Stimulated activated CD8-positive, alpha-beta memory T cell treated with anti-CD3 and anti-CD28 coated beads, Interleukin-15, amount 100 ng/mL, for 1 hour (primary cell): ENCODE measurements around the gene VDR.
"Not testable (repeated sequence)": the region's sequence is repeated elsewhere in the genome, so short reads cannot be mapped to it uniquely, and the experiment has no call there.

Source experiments
- DNase-seq: peaks from one replicate; pipeline ENCODE4 v3.0.0-alpha.2; 2020; ENCODE audit warnings: low read depth

VDR gene

DNA sequence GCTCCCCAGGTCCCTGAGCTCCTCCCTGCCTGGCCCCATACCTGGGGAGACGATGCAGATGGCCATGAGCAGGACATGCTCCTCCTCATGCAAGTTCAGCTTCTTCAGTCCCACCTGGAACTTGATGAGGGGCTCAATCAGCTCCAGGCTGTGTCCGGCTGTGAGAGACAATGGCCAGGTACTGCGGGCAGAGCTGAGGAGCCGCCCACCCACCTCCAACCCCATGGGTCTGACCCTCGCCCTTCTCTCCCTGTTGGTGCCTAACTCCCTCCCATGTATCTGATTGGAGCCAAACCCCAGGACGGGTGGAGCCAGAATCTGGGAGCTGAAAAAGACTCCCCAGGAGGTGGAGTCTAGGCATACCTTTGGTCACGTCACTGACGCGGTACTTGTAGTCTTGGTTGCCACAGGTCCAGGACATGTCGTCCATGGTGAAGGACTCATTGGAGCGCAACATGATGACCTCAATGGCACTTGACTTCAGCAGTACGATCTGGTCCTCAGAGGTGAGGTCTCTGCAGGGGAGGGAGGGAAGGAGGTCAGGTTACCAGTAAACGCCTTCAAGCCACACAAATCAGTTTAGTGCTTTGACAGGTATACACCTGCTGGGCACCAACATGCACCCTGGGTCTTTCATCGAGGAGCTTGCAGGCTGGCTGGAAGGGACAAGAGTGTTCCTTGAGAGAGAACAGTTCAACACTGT is 58.3 kb downstream of the VDR start:
- no peak for DNase-seq

DNA sequence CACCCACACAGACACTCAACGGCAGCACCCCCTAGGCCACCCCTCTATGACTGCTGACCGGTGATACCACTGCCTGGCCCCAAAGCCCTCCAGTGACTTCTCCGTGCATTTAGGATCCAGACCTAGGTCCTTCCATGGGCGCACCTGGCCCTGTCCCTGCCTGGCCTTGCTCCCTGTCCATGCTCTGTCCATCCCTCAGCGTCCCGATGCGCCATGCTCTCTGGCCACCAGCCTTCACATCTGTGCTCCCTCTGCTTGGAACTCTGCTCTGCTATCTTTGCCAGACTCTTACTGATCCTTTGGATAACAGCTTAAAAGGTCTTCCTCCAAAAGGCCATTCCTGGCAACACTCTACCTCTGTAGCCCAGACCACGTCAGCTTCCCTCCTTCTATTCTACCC is 59.7 kb downstream of the VDR start:
- no peak for DNase-seq

DNA sequence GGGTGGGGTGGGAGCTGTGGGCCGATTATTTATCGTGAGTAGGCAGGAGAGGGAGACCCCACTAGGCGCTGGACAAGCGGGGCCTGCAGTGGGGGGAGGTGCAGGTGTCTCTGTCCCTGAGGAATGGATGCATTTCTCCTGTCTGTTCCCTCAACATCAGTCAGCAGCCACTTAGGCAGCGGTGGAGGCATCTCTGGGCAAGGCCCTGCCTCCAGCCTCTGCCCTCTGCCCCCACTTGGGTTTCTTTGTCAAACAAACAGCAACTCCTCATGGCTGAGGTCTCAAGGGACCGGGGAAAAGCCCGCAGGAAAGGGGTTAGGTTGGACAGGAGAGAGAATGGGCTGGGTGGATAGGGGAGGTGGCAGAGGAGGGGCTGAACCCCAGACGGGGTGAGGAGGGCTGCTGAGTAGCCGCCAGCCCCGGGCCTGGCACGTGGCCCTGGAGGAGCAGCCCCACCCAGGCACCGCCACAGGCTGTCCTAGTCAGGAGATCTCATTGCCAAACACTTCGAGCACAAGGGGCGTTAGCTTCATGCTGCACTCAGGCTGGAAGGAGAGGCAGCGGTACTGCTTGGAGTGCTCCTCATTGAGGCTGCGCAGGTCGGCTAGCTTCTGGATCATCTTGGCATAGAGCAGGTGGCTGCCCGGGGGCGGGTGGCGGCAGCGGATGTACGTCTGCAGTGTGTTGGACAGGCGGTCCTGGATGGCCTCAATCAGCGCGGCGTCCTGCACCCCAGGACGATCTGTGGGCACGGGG is 60.4 kb downstream of the VDR start:
- DNase-seq: no peak

DNA sequence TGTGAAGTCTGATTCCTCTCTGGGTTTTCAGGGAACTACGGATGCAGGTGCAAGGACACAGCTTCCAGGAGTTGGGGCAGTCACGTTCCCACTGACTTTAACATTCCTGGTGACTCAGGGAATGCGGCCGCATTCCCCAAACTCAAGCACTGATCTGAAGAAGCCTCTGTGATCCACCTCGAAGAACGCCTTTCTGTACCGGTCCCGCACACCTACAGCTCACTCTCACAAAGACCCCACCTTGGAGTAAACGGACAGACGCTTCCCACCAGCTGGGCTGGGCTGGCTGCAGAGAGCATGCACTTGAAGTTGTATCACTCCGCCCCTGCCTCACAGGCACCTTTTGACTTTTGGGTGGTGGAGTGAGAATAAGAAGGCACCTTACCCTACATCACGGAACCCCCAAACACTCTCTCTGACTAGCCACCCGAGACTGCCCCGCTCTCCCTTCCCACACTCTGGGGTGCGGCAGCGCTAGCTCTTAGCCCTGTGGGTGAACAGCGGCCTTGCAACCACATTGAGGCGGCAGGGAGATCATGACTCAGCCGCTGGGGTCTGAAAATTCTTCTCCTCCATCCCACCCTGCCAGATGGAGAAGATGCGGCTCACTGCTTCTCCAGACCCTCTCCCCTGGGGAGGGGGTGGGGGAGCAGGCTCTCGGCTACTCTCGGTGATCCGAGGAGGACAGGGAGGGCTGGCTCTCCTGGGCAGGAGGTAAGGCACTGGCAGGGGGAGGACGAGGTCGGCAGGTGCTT is 61.4 kb downstream of the VDR start:
- no peak for DNase-seq

DNA sequence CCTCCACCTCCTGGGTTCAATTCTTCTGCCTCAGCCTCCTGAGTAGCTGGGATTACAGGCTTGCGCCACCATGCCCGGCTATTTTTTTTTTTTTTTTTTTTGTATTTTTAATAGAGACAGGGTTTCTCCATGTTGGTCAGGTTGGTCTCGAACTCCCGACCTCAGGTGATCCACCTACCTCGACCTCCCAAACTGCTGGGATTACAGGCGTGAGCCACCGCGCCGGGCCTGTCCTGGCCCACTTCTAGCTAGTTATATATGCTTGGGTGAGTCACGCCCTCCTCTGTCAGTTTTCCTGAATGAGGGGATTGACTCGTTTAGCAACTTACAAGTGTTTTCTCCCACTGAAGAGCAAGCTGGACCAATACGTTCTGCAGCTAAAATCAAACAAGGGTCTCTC is 62.3 kb downstream of the VDR start:
- not testable (repeated sequence) for DNase-seq

DNA sequence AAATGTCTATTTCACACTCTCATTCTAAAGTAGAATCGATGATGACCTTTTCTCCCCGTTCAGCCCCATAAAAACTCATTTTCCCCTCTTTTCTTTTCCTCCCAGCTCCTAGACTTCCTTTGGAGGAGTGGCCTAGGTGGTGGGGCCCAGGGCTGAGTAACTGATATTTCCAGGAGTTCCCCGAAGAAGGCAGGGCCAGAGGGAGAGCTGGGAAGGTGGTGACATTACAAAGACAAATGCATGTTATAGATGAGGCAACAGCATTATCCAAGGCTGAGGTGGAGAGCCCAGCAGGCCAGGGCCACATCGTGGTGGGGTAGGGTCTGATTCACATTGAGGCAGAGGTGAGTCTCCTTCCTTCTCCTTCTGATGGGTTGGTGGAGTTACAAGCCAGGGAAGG is 62.9 kb downstream of the VDR start:
- no peak for DNase-seq

DNA sequence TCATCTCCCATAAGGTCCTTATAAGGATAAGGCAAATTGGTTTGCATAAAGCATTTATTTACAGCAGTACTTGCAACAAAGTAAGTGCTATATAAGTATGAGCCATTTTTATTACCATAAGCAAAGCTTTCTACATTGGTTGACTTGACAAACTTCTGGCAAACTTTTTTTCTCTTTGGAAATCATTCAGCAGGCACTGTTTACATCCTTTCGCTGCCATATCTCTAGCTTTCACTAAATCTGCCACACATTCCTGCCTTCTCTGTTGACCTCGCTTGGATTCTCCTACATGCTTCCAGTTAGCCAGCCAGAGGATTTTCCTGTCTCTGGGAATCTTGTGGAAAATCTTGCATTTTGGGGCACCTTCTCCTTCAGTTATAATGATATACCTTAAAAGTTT is 63.3 kb downstream of the VDR start:
- DNase-seq: no peak

DNA sequence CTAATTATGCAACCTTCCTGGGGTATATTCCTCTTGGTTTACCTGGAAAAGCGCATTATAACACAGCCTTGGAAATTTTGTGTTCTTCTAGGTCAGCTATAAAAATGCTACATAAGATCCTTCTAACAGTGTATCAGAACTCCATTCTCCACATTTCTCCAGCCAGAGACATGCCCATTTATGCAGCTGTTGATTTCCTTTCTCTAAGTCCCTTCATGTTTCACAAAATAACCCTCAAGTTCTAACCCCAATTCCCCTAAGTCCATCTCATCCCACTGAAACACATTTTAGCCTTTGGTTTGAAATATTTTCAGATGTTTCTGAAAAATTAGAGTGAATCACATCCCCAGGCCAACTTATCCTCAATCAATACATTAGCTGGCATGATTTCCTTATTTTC is 64.2 kb downstream of the VDR start:
- DNase-seq: no peak

DNA sequence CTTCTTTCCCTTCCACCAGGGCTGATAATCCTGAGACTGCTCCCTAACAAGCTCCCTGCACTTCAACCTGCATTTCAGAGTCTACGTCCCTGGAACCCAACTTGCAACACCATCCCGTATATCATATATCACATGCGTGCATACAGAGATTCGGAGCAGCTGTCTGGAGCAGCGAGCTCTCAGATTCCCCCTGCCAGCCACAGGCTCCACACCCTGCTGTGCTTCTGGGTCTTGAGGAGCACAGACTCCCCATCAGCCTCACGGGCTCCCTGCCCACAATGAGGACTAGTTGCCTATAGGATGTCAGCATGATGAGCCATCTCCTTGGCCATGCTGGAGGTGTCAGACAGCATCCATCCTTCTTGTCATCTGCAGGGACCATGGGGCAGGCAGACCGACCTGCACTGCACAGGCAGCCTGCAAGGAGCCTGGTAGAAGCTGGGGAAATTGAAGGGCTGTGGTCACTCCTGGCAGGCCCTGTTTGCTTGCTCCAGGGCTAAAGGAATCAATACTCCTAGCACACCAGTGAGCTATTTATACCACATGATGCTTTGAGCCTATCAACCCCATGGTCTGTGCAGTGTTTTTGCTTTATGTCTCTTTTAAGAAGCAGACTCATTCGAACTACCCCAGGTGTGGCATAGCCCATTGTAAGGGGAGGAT is 65.4 kb downstream of the VDR start:
- DNase-seq: no peak

DNA sequence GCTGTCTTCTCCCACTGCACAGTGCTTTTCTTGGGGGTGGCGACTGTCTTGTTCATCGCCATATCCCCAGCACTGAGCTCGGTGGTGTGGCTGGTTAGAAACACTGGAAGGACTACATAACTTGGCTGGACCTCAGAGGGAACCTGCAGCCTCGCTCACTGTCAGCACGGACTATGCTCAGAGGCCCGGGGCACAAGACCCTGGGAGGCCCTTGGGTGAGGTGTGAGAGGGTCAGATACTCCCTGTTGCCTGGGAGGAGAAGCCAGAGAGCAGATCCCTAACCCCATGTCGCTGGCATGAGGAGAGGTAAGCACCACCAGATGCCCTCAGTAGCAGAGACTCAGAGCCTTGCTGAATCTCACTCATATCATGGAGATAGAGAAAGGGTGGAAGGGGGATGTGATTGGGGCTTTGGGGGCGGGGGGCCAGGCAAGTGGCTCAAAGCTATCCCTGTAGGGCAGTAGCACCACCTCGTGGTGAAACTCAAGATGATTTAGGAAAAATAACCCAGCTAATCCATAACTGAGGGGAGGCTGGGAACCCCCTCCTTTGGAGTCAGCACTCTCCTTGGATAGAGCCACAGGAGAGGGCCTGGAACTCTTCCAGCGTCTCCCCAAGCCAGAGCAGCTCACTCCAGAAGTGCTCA is 66.4 kb downstream of the VDR start:
- DNase-seq: no peak

DNA sequence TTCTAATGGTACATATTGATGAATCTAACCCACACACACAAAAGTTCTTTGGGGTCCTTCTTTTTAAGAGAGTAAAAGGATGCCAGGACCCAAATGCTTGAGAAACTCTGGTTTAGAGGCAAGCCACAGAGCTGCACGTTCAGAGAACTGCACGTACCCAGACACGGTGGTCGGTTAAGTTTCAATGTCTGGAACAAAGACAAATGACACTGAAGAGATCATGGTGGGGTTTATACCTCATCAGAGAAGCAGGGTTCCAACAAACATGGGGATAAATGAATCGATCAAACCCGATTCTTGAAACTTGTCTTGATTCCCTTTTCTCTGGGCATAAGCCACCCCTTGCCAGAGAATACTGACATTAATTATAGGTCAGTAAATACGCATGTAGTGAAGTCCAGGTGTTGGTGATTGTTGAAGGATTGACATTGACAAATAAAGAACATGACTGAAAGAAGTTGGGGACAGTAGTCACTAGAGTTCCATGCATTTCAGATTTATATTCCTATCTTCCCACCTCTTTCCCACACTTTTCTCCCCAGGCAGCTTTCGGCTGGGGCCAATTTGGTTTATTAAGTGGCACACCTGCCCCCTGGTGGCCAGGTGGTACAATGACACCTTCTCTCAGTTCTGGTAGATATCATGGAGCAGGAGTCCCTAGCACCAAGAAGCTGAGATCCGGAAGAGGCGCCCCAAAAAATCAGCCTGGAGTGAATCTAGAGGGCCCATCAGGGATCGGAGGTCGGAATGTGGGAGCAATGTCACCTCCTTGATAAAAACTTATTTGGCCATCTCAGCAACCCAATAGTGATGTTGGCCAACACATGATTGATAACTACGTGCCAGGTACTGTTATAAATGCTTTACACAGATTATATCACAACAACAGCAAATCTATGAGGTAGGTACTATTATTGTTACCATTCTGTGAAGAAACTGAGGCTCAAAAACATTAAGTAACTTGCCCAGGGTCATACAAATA is 67.3 kb downstream of the VDR start:
- no peak for DNase-seq

DNA sequence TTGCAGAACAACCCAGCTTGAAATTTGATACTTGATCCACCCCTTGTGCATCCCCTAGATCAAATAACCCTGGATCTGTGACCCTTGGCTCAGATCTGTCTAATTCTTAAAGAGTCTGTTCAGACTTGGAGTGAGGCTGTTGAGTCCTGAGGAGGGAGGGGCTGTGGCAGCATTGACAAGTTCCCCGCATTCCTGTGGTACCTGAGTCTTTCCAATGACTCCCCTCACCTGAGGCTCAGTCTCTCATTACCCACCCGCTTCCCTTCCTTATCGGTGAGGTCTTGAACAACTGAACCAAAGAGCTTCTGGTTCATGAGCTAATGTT is 69.0 kb downstream of the VDR start:
- no peak for DNase-seq

DNA sequence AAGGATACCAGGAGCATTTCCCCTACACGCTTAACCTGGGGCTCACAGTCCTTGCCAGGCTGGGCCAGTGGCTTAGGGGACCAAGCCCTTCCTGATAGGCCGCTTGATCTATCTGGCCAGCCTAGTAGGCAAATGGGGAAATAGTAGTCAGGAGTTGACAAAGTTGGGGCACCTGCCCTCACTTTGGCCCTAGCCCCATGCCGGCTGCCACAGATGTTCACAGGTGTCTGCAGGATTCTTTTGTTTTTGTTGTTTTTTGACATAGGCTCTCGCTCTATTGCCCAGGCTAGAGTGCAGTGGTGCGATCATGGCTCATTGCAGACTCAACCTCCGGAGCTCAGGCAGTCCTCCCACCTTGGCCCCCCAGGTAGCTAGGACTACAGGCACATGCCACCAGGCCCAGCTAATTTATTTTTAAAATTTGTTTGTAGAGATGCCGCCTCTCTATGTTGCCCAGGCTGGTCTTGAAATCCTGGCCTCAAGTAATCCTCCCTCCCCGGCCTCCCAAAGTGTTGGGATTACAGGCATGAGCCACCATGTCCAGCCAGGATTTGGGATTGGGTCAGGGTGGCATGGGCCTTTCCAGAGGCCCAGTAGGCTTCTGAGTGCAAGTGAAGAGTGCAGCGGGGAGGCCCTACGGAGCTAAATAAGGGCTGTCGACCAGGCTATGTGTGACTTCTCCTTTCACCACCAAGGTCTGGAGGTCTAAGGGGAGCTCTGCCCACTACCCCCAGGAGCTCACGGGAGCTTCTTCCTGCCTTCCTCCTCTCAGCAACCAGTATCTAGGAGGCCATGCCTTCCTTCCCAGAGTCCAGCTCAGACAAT is 69.6 kb downstream of the VDR start:
- no peak for DNase-seq

DNA sequence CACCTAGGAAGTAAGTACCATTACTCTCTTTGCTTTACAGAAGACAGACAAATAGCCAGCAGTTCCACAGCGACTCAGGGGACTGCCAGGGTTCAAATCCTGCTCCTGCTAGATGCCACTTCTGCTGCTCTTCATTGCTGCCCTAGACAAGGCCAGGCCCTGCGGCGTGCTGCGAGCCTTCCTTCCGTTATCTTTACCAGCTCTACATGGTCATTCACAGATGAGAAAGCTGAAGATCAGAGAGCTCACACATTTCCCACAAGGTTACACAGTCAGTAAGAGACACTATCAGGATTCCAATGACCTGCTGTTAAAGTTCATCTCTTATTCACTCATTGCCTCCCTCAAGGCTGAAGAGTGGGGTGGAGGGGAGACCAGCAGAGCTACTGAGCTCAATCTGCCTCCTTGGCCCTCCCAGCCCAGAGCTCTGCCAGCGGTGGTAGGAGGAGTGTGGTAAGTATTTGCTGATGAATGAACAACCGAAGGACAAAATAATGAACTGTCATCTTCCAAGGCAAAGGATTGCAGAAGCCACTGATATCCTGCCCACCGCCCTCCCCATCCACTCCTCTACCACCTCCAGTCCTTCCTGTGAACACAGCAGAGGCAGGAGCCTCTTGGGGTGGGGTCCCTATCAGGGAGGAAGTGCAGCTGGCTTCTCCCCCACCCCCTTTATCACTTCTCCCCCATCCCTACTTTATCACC is 70.4 kb downstream of the VDR start:
- DNase-seq: no peak

DNA sequence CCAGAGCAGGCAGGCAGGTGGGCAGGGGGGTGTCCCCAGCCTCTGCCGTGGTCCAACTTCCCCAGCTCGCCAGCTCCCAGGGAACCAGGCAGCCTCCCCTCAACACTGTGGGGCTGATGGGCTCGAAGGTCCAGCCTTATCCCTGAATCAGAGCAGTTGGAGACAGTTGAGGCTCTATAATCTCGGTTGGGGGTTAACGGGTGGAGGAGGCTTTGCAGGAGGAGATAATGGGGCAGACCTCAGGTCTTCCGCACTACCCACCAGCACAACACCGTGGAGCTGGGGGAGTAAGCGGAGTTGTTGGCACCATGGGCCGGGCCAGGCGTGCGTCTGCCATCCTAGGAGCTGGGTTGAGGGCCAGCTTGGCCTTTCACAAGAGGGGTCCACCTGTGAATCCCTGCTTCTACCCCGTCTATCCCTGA is 71.2 kb downstream of the VDR start:
- DNase-seq: no peak

DNA sequence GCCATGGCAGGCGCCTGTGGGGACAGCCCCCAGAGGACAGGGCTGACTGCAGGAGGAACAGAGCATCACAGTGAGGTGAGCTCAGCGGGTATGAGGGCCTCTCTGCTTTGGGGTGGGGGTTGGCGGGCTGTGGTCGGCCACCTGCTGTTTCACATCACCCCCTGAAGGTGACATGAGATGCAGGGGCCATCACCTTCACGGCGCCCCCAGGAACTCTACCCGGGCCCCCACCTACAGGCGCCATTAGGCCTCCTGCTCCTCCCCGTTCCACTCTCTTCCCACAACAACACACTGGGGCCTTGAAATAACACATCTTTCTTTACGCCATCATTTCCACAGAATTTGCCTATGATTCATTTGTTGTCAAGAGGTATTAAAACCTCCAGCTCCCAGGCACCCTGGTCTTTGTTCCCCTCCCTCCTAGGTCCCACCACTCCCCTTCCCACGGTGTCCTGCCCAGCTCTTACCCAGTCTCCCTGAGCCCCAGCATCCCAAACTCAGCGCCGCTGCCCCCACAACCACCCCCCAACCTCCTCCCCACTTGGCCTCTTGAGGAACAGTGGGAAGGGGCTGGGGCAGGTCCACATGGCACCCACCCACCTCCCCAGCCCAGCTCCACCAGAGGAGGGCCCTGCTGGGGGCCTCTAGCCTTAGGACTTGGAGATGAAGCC is 72.4 kb downstream of the VDR start:
- no peak for DNase-seq

DNA sequence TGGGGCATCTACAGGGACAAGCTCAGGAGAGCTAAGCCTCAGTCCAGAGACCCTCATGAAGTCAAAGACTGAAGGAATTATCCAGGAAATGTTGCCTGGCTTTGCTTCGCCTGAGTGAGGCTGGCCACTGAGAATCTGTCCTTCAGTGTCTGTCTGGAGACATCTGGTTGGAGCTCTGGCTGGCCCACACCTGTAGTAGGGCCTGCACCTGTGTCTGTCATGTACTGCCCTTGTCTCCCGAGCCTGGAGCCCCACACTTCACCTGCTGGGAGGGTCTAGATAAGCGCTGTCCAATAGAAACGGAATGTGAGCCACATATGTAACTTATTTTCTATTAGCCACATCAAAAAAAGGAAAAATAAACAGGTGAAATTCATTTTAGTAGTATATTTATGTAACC is 75.2 kb downstream of the VDR start:
- DNase-seq: no peak

DNA sequence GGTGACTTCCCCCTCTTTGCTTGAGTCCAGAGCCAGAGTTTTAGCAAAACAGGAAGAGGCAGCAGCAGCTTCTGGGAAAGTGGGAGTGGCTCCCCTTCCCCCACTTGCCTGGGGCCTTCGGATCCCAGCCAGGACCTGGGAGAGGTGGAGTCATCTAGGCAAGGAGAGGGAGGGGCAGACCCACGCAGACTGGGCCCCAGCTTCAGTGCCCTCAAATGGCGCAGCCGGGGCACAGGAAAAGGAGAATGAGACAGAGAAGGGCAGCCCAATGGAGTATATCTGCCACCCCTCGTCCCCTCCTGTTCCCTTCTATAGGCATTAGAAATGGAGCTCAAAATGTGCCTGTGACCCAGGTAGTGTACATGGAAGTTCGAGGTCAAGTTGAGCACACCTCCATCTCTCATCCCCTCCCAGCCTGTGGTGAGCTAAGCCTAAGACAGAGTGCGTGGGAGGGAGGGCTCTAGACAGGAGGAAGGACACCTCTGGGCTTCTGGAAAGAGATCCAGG is 75.8 kb downstream of the VDR start:
- DNase-seq: no peak
